ENCODE measurements around the gene PKMYT1.
"Not testable (repeated sequence)": the region's sequence is repeated elsewhere in the genome, so short reads cannot be mapped to it uniquely, and the experiment has no call there.

Gene PKMYT1

DNA sequence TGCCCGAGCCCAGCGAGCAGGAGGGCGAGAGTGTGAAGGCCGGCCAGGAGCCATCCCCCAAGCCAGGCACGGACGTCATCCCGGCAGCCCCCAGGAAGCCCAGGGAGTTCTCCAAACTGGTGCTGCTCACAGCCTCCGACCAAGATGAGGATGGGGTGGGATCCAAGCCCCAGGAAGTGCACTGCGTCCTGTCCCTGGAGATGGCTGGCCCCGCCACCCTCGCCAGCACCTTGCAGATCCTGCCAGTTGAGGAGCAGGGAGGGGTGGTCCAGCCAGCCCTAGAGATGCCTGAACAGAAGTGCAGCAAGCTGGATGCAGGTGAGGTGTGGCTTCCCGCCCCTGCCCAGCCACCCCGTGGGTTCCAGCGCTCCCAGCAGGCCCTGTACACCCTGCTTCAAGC is 50.6 kb downstream of the PKMYT1 start:
- no peaks in the 10 kb centered on the region for H3K27me3 ChIP-seq (replicated peaks)
- H3K4me3 ChIP-seq (ENCODE audit: low read depth, low read length): no peak overlapping the region
- in situ Hi-C loops (cut with HindIII; ENCODE audit: low pct_ligation_motif_present, low sequenced_read_pairs): no loop called here
- H3K36me3 ChIP-seq (replicated peaks): peaks cover 24% of the 10 kb centered on the region
- no peak for DNase-seq
- H3K27ac ChIP-seq: no peak overlapping the region
- no peak for TF ChIP-seq CTCF (IDR thresholded peaks at IDR 0.05; ENCODE audit: low read depth, low read length, missing control alignments)

GRCh38 chr16:2928796-2929195 is 51.5 kb downstream of the PKMYT1 start:
- no peak for TF ChIP-seq CTCF (IDR thresholded peaks at IDR 0.05; ENCODE audit: low read depth, low read length, missing control alignments)
- no peak for DNase-seq
- Histone ChIP-seq H3K27me3 (replicated peaks) (no peaks in the 10 kb centered on the region), H3K4me3 (ENCODE audit: low read depth, low read length) (no peak overlapping the region), H3K27ac (no peak overlapping the region), H3K36me3 (replicated peaks) (peaks cover 15% of the 10 kb centered on the region)
- in situ Hi-C loops (cut with HindIII; ENCODE audit: low pct_ligation_motif_present, low sequenced_read_pairs): no loop called here

DNA sequence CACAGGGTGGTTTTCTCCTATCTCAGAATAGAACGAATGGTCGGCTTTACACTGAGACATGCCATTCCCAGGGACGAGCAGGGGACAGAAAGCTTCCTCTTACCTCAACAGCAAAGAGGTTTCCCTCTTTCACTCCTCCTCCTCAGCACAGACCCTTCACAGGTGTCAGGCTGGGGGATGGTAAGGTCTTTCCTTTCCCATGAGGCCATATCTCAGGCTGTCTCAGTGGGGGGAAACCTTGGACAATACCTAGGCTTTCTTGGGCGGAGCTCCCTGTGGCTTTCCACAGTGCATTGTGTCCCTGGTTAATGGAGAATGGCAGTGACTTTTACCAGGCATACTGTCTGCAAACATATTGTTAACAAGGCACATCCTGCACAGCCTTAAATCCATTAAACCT is 52.1 kb downstream of the PKMYT1 start:
- H3K36me3 ChIP-seq (replicated peaks); H3K27ac ChIP-seq; in situ Hi-C loops (cut with HindIII; ENCODE audit: low pct_ligation_motif_present, low sequenced_read_pairs); H3K27me3 ChIP-seq (replicated peaks); H3K4me3 ChIP-seq (ENCODE audit: low read depth, low read length); DNase-seq: not testable (repeated sequence)

DNA sequence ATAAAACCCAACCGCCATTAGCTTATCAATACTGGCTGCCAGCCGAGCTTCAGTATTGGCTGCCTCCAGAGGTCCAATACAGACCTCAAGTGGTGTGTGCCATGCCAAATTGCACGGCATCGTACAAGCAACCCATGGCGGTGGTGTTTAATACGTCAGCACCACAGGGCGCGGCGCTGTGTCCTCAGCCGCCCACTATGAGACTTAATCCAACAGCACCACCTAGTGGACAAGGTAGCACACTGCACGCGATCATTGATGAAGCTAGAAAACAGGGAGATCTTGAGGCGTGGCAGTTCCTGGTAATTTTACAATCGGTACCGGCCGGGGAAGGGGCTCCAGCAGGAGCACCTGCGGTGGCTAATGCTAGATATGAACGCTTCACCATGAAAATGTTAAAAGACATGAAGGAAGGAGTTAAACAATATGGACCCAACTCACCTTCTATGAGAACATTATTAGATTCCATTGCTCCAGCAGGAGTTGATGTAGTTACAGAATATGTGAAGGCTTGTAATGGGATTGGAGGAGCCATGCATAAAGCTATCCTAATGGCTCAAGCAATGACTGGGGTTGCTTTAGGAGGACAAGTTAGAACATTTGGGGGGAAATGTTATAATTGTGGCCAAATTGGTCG is 53.1 kb downstream of the PKMYT1 start:
- in situ Hi-C loops (cut with HindIII; ENCODE audit: low pct_ligation_motif_present, low sequenced_read_pairs): no loop called here
- Histone ChIP-seq H3K4me3 (ENCODE audit: low read depth, low read length) (peak overlapping the region; percentile 20), H3K27me3 (replicated peaks) (no peaks in the 10 kb centered on the region), H3K36me3 (replicated peaks) (peaks cover 12% of the 10 kb centered on the region), H3K27ac (no peak overlapping the region)
- TF ChIP-seq CTCF (IDR thresholded peaks at IDR 0.05; ENCODE audit: low read depth, low read length, missing control alignments): peak; percentile 94
- DNase-seq: peak; percentile 85

DNA sequence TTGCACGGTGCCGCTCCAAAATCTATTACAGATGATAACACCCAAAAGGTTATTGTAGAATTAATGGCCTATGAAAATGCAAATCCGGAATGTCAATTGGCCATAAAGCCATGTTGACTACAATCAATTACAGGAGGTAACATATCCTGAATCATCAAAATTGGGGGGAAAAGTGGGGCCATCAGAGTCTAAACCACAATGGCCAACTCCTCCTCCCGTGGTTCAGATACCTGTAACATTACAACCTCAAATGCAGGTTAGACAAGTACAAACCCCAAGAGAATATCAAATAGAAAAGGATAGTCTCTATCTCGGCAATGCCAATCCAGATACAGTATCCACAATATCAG is 53.6 kb downstream of the PKMYT1 start:
- Histone ChIP-seq H3K36me3 (replicated peaks) (peaks cover 17% of the 10 kb centered on the region), H3K4me3 (ENCODE audit: low read depth, low read length) (peak overlapping the region; percentile 20), H3K27ac (no peak overlapping the region), H3K27me3 (replicated peaks) (no peaks in the 10 kb centered on the region)
- in situ Hi-C loops (cut with HindIII; ENCODE audit: low pct_ligation_motif_present, low sequenced_read_pairs): no loop called here
- DNase-seq: no peak
- TF ChIP-seq CTCF (IDR thresholded peaks at IDR 0.05; ENCODE audit: low read depth, low read length, missing control alignments): no peak

DNA sequence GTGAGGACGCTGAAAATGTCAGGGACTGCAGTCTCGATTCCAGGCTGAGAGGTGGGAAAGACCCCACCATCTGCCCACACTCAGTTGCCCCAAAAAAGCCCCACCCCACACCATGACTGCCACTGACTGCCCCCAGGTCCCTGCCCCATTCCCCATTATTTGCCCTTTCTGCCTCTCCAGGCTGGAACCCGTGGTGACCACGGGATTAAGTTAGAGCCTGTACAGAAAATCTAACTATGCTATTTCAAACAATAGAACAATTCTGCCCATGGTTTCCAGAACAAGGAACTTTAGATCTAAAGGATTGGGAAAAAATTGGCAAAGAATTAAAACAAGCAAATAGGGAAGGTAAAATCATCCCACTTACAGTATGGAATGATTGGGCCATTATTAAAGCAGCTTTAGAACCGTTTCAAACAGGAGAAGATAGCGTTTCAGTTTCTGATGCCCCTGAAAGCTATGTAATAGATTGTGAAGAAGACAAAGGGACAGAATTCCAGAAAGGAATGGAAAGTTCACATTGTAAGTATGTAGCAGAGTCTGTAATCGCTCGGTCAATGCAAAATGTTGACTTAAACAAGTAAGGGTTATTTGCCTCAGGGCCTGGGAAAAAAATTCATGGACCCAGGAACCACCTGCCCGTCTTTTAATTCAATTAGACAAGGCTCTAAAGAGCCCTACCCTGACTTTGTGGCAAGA is 54.1 kb downstream of the PKMYT1 start:
- in situ Hi-C loops (cut with HindIII; ENCODE audit: low pct_ligation_motif_present, low sequenced_read_pairs): no loop called here
- Histone ChIP-seq H3K4me3 (ENCODE audit: low read depth, low read length) (no peak overlapping the region), H3K27me3 (replicated peaks) (no peaks in the 10 kb centered on the region), H3K27ac (no peak overlapping the region), H3K36me3 (replicated peaks) (peaks cover 17% of the 10 kb centered on the region)
- DNase-seq: no peak
- no peak for TF ChIP-seq CTCF (IDR thresholded peaks at IDR 0.05; ENCODE audit: low read depth, low read length, missing control alignments)
